ENCODE results near the gene C6orf47.
A peak's percentile ranks its signal among the peaks of the same experiment; 100 is the strongest.

Gene C6orf47

DNA sequence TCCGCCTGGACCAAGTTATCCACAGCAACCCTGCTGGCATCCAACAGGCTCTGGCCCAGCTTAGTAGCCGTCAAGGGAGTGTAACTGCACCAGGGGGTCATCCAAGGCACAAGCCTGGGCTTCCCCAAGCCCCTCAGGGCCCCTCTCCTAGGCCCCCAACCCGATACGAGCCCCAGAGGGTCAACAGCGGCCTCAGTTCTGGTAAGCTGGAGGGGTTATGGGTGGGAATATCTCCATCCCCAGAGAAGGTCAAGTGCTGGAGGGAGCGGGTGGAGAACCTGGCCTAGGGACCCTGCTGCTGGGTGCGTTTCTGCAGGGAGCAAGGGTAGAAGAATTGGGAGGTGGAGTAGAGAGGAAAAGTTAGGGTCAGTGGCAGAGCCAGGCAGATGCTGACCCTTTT is 27.1 kb downstream of the C6orf47 start:
- no peak for DNase-seq

GRCh38 chr6:31632279-31632946 is 28.2 kb downstream of the C6orf47 start:
- no peak for DNase-seq

DNA sequence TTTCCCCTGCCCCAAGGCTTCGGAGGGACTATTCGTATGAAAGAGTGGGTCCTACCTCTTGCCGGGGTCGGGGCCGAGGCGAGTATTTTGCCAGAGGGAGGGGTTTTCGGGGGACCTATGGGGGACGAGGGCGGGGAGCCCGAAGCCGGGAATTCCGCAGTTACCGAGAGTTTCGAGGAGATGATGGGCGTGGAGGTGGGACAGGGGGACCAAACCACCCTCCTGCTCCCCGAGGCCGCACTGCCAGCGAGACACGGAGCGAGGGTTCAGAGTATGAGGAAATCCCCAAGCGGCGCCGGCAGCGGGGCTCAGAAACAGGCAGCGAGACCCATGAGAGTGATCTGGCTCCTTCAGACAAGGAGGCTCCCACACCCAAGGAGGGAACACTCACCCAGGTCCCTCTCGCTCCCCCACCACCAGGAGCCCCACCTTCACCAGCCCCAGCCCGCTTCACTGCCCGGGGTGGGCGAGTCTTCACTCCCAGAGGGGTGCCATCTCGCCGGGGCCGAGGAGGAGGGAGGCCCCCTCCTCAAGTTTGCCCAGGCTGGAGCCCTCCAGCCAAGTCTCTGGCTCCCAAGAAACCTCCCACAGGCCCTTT is 28.8 kb downstream of the C6orf47 start:
- no peak for DNase-seq

GRCh38 chr6:31631209-31631608 is 29.4 kb downstream of the C6orf47 start:
- no peak for DNase-seq

DNA sequence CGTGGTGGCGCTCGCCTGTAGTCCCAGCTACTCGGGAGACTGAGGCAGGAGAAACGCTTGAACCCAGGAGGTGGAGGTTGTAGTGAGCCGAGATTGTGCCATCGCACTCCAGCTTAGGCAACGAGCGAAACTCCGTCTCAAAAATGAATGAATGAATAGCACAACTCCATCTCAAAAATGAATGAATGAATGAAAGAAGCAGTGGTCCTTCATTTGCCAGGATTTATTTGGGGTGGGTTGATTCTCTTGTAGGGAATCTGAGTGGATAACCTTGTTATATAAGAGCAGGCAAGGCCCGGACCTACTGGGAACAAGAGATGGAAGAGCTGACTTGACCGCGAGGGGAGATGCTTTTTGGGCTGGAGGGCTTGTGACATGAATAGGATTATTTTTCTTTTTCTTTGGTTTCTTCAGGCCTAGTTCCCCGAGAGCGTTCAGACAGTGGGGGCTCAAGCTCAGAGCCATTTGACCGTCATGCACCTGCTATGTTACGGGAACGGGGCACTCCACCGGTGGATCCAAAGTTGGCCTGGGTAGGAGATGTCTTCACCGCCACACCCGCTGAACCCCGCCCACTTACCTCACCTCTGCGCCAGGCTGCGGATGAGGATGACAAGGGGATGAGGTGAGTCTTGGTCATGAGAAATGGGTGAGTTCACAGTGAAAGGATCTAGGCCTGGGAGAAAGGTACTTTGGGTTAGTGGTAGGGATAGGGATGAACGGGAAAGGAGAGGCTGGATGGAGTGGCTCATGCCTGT is 30.2 kb downstream of the C6orf47 start:
- no peak for DNase-seq

GRCh38 chr6:31629014-31629413 is 31.6 kb downstream of the C6orf47 start:
- DNase-seq: no peak

DNA sequence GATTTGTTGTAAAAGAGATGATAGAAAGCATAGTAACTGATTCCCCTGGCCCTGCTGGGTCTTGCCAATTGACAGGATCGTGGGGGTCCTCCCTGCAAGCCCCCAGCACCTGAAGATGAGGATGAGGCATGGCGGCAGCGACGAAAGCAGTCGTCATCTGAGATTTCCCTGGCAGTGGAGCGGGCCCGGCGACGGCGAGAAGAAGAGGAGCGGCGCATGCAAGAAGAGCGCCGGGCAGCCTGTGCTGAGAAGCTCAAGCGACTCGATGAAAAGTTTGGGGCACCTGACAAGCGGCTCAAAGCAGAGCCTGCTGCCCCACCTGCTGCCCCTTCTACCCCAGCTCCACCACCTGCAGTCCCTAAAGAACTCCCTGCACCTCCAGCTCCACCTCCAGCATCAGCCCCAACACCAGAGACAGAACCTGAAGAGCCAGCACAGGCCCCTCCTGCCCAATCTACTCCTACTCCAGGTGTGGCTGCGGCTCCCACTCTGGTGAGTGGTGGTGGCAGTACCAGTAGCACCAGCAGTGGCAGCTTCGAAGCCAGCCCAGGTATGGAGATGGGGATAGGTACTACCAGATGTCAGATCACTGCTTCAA is 32.8 kb downstream of the C6orf47 start:
- DNase-seq: no peak

GRCh38 chr6:31626952-31627351 is 33.6 kb downstream of the C6orf47 start:
- DNase-seq: no peak

DNA sequence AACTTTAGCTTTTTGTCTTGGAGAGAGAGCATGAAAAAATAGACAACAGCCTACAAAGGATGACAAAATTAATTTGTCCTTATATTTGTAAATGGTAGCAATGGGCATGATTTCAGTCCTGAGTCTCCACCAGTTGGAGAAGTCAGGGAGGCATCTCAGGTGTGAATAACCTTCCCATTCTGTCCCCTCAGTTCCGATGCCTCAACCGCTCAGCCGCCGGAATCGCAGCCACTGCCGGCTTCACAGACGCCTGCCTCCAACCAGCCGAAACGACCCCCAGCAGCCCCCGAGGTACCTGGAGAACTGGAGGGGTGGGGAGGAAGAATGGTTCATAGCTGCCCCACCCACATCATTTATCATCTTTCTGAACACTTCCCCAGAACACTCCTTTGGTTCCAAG is 36.5 kb downstream of the C6orf47 start:
- no peak for DNase-seq

GRCh38 chr6:31622684-31623091 is 37.9 kb downstream of the C6orf47 start:
- DNase-seq: no peak

DNA sequence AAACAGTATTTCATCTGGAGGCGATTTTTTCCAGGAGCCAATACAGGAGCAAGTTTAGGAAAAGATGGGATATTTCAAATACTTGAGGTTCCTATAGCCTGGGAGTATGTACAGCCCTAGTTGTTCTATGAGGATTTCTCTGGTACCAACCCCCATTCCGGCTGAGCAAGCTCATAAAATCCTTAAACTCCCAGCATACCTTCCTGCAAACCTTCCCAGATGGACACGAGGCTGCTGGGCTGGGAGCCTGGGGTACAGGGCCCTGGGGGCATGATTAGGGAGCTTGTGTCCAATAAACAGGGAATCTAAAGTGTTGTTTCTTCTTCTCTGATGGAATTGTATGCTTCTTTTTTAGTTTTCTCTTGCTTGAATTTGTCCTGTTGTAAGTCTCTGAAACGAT is 38.6 kb downstream of the C6orf47 start:
- no peak for DNase-seq

- no peak for DNase-seq
These were observed 39.1 kb downstream of the C6orf47 start for GRCh38 chr6:31621320-31621939.

DNA sequence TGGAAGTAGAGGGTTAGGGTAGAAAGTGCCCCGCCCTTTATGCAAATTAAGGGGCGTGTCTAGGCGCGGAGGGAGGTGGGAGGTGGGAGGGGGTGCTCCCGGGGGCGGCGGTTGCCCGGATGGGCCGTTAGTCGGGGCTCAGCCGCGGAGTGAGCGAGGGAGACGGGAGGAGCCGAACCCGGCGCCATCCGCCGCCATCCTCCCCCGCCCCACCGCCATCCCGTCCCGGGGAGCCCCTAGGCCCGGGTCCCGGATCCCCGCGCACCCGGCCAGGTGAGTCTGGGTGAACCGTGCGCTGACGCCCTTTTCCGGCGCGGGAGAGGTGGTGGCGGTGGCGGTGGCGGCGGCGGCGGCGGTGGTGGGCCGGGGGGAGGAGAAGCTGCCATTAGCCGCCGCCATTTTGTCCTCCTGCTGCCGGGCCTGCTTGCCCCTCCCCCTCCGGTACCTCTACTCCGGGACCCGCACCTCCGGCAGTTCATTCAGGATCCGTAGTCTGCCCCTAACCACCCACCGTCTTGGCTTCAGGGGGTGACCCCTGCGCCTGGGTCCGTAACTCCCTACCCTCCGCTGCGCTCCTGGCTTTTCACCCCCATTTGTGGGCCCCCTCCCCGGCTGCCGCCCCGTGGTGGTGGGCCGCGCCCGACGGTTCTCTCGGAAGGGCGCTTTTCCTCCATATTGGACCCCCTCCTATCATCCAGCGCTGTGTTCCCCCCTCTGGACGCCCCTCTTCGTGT is 39.8 kb downstream of the C6orf47 start, which contains the start of gene PRRC2A:
TSS of gene PRRC2A (plus strand) at position 130 of the 734 bp plus-strand sequence. CDS start 2,075 bp downstream, outside the sequence.
- DNase-seq: peak; percentile 99

DNA sequence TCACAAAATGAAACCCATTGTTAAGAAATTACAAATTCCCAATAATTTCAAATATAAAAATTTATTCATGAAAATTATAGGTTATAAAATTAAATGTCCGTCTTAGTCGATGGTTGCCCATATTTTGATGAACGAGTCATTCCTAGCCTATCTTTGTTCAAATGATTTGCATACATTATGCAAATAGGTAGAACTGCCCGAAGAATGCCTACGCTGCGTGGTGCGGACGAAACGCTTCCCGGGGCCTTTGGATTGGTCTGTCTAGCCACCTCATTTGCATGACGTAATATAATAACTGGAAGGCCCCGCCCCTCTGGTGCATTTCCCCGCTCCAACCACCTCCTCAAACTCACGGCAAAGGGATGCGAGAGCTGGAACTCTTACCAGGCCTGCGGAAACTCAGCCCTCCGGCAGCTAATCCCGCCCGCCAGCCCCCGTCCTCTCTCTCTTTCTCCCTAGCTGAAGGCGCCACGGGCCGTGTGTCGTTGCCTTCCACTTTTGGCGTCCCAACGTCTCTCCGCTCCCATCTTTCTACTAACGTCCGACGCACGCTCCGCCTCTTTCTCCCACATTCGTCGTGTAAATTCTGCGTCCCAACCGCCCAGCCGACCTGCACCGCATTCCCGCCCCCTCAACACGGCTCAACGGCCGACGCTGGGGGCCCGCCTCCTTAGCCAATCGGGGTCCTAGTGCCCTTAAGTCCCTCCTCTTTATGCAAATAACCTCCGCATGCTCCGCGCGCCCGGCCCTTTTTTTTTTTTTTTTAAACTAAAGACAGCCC is 40.6 kb downstream of the C6orf47 start:
- DNase-seq: peak; percentile 99

- DNase-seq: no peak
These were observed 43.6 kb downstream of the C6orf47 start for GRCh38 chr6:31617010-31617409.

DNA sequence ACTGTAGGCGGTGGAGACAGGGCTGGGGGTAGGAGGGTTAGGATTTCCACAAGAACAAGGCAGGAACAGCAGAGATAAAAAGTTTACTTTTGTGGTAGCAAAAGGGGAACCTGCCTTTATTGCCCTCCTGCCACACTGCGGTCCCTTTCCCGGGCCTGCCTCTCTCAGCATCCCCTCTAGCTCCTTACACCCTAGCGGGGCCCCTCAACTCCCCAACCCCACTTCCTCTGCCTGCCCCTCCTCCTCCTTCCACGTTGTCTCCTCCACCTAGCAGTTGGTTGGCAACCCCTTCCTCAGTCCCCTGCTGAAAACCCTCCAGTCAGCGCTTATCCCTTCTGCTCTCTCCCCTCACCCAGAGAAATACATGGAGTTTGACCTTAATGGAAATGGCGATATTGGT is 44.8 kb downstream of the C6orf47 start:
- peak; percentile 65 for DNase-seq

DNA sequence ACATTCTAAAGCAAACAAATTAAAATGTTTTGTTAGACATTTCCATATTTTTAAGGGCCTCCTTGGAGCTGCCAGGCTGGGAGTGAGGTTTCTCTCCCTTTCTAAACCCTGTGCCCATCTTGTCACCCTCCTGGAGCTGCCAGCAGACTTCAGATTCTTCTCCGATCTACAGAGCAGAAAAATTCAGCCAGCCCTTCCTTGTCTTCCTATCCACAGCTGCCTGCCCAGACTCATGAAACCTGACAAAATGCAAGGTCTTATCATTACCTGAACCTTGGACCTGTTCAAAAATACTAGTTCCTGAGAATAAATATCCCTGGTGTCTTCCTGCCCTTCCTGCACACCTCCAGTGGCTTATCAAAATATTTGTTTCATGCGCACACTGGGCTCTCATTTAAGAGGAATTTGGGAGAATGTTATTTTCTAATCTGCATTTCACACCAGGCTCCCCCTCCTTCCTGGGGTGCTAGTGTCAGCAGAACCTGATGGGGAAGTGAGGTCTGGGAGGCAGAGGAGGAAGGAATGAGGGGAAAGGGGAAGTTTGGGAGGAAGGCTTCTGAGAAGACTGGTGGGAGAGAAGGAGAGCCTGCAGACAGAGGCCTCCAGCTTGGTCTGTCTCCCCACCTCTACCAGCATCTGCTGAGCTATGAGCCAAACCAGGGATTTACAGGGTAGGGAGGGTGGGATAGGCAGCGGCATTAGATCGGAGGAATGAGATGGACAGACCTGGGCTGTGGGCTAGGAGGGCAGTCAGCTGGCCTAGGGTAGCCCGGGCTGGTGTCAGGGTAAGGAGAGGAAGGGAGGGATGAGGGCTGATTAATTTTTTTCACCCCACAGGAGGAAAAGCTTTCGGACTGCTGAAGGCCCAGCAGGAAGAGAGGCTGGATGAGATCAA is 45.6 kb downstream of the C6orf47 start, which contains the start of gene AIF1:
TSS of gene AIF1 (plus strand) at position 551 of the 895 bp plus-strand sequence. CDS start at position 647, 96 bp downstream.
- no peak for DNase-seq

DNA sequence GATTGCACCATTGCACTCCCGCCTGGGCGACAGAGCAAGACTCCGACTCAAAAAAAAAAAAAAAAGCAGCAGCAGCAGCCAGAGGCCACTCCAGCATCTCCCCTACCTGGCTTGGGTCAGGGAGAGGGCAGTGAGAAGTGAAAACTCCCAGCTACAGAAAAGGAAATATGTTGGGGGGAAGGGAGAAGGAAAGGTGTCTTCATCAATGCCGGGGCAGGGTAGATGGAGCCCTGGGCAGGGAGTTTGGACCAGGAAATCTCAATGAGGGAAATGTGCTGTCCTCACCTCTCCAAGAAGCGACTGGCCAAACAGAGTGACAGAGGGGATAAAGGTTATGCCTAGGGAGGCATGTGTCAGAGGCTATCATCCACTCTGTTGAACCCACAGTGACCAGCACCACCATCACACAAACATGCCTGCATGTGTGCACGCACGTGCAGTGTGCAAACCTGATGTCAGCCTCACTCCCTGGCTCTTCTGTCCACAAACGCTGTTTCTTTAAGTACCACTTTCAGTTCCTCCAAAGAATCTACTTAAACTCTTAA is 46.4 kb downstream of the C6orf47 start:
- DNase-seq: no peak

GRCh38 chr6:31610968-31611367 is 49.6 kb downstream of the C6orf47 start:
- DNase-seq: no peak
